BJ (cell line): Measurements from ENCODE around the gene CLASRP. TPM values are rescaled to one million over a fixed set of nuclear protein-coding genes. Genes with fewer than 3 reads are reported as not detected.

Experiments
- CTCF ChIA-PET: fragments of 350-600 bp; formaldehyde crosslinking; extraction: SDS; loops from one replicate; lab custom pipeline; 2021; ENCODE audit warnings: antibody characterized with exemption, inconsistent platforms; lab: Yijun Ruan, JAX
- POLR2A ChIA-PET: fragments of 300-600 bp; sonication (Branson Sonifier 250); formaldehyde crosslinking; extraction: SDS; loops from one replicate; lab custom pipeline; 2021; ENCODE audit warnings: antibody characterized with exemption; lab: Charles Lee
- DNase-seq: peaks from one replicate; pipeline ENCODE4 v3.0.0-alpha.2; 2011; ENCODE audit warnings: low read depth
- H3K27me3 ChIP-seq: 2 replicates; pipeline ENCODE4 v1.6.0; 2011; ENCODE audit warnings: low read length; ENCODE audit not compliant: control insufficient read depth, insufficient read depth
- H3K36me3 ChIP-seq: 2 replicates; pipeline ENCODE4 v1.5.1; 2011; ENCODE audit warnings: low read length; ENCODE audit not compliant: control insufficient read depth, insufficient read depth
- H3K4me3 ChIP-seq: 2 replicates; pipeline ENCODE4 v1.5.1; 2011; ENCODE audit warnings: low read depth, mild to moderate bottlenecking, control low read depth, low read length
- polyA plus RNA-seq: library from polyadenylated mRNA; depleted of rRNA; stranded (reverse); fragments of >200 nt; gene quantifications from 2 replicates; pipeline ENCODE4 v1.2.3, GENCODE V29; 2011
- TF ChIP-seq, protein P1 (sequence below): IDR thresholded peaks from 2 replicates; pipeline ENCODE4 v1.5.1; 2011; ENCODE audit warnings: low read depth, mild to moderate bottlenecking, control low read depth, inconsistent platforms, low read length, moderate library complexity; ENCODE audit not compliant: insufficient read depth

The CLASRP gene
- polyA plus RNA-seq, 1 experiment: 15.9 TPM

DNA sequence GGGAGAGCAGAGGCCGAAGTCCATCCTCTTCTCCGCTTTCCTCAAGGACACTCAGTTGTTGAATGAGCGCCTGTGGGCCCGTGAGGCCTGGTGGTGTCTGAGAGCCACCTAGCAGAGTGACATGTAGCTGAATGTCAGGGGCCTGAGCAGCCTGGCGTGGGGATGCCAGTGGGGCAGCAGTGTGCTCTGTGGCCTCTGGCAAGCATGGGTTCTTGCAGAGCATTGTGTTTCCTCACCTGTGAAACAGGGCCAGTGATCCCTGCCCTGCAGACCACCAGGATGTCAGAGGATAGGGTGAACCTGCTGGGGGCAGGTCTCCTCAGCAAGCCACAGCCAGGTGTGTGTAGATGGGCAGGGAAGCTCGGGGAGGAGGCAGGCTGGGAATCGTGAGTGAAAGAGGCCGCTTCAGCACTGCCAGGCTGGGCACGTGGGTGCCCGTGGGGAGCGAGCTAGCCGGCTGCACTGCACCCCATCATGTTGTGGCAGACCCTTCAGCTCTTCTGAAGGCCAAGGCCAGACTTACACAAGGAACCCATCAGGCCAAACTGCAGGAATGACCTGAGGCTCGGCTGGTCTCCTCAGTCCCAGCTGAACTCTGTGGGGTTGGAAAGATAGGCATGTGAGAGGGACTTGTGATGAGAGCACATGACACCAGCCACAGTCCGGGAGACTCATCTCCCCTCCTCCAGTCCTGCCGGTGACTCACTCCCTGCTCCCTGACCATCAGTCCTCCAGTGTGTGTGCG is 59.1 kb downstream of the CLASRP start:
- Histone ChIP-seq H3K27me3 (no peaks in the 10 kb centered on the region), H3K36me3 (no peaks in the 10 kb centered on the region), H3K4me3 (no peak overlapping the region)
- CTCF ChIA-PET: interaction anchor here (0.7 to 2.4 kb wide), 5 partner anchors 10 to 81 kb away, joined by 3 to 8 read pairs (median 4); no protein-coding TSS in a partner anchor
- POLR2A ChIA-PET: no interaction called here
- TF ChIP-seq, protein P1, sequence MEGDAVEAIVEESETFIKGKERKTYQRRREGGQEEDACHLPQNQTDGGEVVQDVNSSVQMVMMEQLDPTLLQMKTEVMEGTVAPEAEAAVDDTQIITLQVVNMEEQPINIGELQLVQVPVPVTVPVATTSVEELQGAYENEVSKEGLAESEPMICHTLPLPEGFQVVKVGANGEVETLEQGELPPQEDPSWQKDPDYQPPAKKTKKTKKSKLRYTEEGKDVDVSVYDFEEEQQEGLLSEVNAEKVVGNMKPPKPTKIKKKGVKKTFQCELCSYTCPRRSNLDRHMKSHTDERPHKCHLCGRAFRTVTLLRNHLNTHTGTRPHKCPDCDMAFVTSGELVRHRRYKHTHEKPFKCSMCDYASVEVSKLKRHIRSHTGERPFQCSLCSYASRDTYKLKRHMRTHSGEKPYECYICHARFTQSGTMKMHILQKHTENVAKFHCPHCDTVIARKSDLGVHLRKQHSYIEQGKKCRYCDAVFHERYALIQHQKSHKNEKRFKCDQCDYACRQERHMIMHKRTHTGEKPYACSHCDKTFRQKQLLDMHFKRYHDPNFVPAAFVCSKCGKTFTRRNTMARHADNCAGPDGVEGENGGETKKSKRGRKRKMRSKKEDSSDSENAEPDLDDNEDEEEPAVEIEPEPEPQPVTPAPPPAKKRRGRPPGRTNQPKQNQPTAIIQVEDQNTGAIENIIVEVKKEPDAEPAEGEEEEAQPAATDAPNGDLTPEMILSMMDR: no peak
- DNase-seq: peak; percentile 78

DNA sequence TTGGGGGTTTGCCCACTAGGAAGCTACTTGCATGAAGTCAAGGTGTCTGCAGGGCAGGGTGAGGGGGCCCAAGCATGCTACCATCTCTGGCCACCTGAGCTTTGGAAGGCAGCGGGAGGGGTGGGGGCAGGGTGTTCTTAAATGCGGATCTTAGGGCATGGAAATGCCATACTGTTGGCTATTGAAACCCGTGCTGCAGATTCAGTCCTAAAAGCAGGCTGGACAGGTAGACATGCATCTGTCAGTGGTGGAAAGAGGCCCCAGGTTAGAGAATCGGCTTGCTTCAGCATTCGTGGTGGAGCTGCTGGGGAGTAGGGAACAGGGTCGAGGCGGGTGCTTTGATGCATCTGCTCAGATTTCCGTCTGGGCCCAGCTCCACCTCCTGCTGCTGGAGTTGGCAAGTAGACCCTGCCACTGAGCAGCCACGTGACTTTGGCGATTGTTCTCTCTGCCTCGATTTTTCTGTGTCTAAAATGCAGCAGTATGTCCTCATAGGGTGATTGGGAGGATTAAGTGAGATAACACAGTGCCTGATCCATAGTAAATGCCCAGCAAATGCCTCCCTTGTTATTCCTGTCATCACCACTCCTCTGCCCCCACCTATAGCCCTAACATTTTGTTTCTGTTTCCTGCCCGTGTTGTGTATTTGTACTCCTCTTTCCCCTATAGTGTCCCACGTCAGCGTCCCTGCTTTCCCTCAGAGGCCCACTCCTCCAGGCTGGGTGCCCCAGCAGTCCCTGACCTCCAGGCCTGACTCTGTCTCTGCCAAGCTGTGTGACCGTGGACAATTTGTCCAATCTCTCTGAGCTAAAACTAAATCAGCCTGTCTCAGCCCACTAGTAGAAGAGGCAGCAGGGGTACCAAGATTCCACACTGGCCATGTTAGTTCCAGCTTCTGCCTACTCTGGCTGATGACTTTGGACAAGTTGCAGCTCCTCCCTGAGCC is 59.9 kb downstream of the CLASRP start:
- Histone ChIP-seq H3K4me3 (no peak overlapping the region), H3K27me3 (no peaks in the 10 kb centered on the region), H3K36me3 (no peaks in the 10 kb centered on the region)
- DNase-seq: no peak
- CTCF ChIA-PET: interaction anchor here (0.6 to 2.4 kb wide), 5 partner anchors 11 to 235 kb away, joined by 3 to 8 read pairs (median 4); no protein-coding TSS in a partner anchor
- POLR2A ChIA-PET: no interaction called here
- TF ChIP-seq, protein P1: no peak

DNA sequence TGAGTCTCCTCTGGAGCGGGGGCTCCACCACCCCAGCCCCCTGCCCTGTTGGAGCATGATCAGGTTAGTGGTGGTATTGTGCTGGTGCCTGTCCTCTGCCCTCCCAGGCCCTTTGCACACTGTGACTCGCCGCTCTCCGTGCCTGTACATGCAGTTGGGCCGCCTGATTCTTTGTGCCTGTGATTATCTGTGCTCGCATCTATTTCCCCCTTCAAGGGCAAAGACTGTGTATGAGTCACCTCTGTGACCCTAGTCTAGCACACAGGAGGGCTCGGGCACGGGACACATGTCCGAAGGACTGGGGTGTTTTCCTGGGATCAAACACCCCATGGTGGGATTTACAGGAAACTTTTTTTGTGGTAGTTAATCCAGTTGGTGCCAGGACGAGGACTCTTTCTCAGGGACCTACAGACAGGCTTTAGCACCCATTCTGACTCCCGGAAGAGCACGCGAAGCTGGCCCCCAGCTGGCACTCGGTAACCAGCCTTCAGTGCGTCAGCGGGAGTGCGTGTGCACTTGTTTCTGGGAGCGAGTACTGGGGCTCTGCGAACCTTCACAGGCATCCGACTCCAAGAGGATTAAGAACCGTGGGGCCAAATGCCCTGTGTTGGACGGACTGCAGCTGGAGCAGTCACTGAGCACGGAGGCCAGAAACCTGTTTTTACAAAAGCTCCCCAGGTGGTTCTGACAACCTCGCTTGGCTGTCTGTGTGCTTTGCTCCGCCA is 60.8 kb downstream of the CLASRP start:
- Histone ChIP-seq H3K4me3 (no peak overlapping the region), H3K36me3 (no peaks in the 10 kb centered on the region), H3K27me3 (no peaks in the 10 kb centered on the region)
- ChIA-PET CTCF (interaction anchor here (1.1 to 2.4 kb wide), 2 partner anchors 26 to 40 kb away, joined by 5 to 8 read pairs; no protein-coding TSS in a partner anchor), POLR2A (no interaction called here)
- TF ChIP-seq, protein P1: no peak
- DNase-seq: no peak

DNA sequence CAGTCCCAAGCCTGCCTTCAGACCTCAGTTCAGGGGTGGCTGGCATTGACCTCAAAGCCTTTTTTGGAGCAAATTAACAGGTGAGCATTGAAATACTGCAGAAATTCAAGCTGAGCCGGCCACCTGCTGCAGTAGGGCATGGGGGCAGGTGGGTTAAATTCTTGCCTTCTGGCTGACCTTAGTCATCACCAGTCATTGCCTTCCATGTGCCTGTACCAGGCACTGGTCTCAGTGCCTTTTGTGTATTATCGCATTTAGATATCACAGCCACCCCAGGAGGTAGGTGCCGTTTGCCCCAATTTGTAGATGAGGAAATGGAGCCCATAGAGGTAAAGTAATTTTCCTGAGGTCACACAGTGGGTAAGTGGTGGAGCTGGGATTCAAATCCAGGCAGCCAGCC is 61.4 kb downstream of the CLASRP start:
- TF ChIP-seq, protein P1: no peak
- CTCF ChIA-PET: no interaction called here
- Histone ChIP-seq H3K36me3 (no peaks in the 10 kb centered on the region), H3K27me3 (no peaks in the 10 kb centered on the region), H3K4me3 (no peak overlapping the region)
- POLR2A ChIA-PET: no interaction called here
- DNase-seq: no peak
